Activated gamma-delta T cell treated with Interleukin-2 at 50 U/mL for 16 hours (primary cell): ENCODE measurements around the gene TSKU.
A peak's percentile ranks its signal among the peaks of the same experiment; 100 is the strongest.

ENCODE experiments used
- DNase-seq: peaks from one replicate; pipeline ENCODE4 v3.0.0-alpha.2; 2020

The TSKU gene

GRCh38 chr11:76783294-76783895 is at the start of gene TSKU:
Gene TSKU (plus strand): TSS chr11:76783356. CDS start chr11:76795617, 12,261 bp downstream.
- no peak for DNase-seq

GRCh38 chr11:76733906-76734305 is 49.2 kb upstream of the TSKU start:
- DNase-seq = peak; percentile 13

GRCh38 chr11:76734456-76735420 is 48.4 kb upstream of the TSKU start:
- no peak for DNase-seq

- DNase-seq = no peak
Observed at GRCh38 chr11:76735841-76736240, 47.3 kb upstream of the TSKU start.

- no peak for DNase-seq
Observed at GRCh38 chr11:76736266-76736665, 46.9 kb upstream of the TSKU start.

- no peak for DNase-seq
Observed at GRCh38 chr11:76736773-76737495, 46.2 kb upstream of the TSKU start.

- DNase-seq = no peak
Observed at GRCh38 chr11:76738618-76739240, 44.4 kb upstream of the TSKU start.

GRCh38 chr11:76739798-76740197 is 43.4 kb upstream of the TSKU start:
- DNase-seq = no peak

- no peak for DNase-seq
Observed at GRCh38 chr11:76740772-76741171, 42.4 kb upstream of the TSKU start.

GRCh38 chr11:76742902-76743301 is 40.3 kb upstream of the TSKU start:
- no peak for DNase-seq

GRCh38 chr11:76744186-76745043 is 38.7 kb upstream of the TSKU start:
- DNase-seq = no peak

GRCh38 chr11:76745044-76745376 is 38.1 kb upstream of the TSKU start:
- DNase-seq = no peak

GRCh38 chr11:76745561-76746207 is 37.5 kb upstream of the TSKU start:
- DNase-seq = no peak

GRCh38 chr11:76747153-76747914 is 35.8 kb upstream of the TSKU start:
- no peak for DNase-seq

- no peak for DNase-seq
Observed at GRCh38 chr11:76747915-76748860, 35.0 kb upstream of the TSKU start.

- DNase-seq = no peak
Observed at GRCh38 chr11:76748948-76749347, 34.2 kb upstream of the TSKU start.

GRCh38 chr11:76750067-76750466 is 33.1 kb upstream of the TSKU start:
- no peak for DNase-seq

- DNase-seq = no peak
Observed at GRCh38 chr11:76750746-76751145, 32.4 kb upstream of the TSKU start.

GRCh38 chr11:76752321-76753143 is 30.6 kb upstream of the TSKU start:
- no peak for DNase-seq
